Keratinocyte (primary cell): ENCODE measurements around the gene PHYHIPL. TPM values are rescaled to one million over a fixed set of nuclear protein-coding genes. Genes with fewer than 3 reads are reported as not detected.

Experiments
- DNase-seq: peaks from one replicate; pipeline ENCODE4 v3.0.0-alpha.2; 2011; ENCODE audit warnings: low read depth, missing footprints, low spot score
- FAIRE-seq: peaks from 2 replicates; lab custom pipeline; 2011; peaks lifted over from hg19 to GRCh38; lab: Jason Lieb, UNC
- H2AFZ ChIP-seq: 2 replicates; pipeline ENCODE4 v1.6.0; 2012; ENCODE audit warnings: low read length, control low read depth, inconsistent platforms; ENCODE audit not compliant: control insufficient read depth
- H3K27ac ChIP-seq: 2 replicates; pipeline ENCODE4 v1.5.1; 2011; ENCODE audit warnings: low read length; ENCODE audit not compliant: control insufficient read depth, insufficient read depth
- H3K27me3 ChIP-seq: 3 replicates; pipeline ENCODE4 v1.6.0; 2011; ENCODE audit warnings: low read length; ENCODE audit not compliant: control insufficient read depth, insufficient read depth; ENCODE audit errors: extremely low read depth
- H3K36me3 ChIP-seq, 2 experiments: 2 replicates in 1 of 2; 3 replicates in 1 of 2; pipeline ENCODE4 v1.5.1; 2011; ENCODE audit warnings: low read length in 2 of 2, mild to moderate bottlenecking in 1 of 2; ENCODE audit not compliant: control insufficient read depth in 2 of 2, insufficient read depth in 2 of 2; ENCODE audit errors: extremely low read depth in 1 of 2
- H3K4me1 ChIP-seq: 3 replicates; pipeline ENCODE4 v1.5.1; 2011; ENCODE audit warnings: low read length; ENCODE audit not compliant: control insufficient read depth, insufficient read depth; ENCODE audit errors: extremely low read depth
- H3K4me2 ChIP-seq: 3 replicates; pipeline ENCODE4 v1.6.0; 2011; ENCODE audit warnings: low read depth, low read length; ENCODE audit not compliant: control insufficient read depth, insufficient read depth; ENCODE audit errors: extremely low read depth
- H3K4me3 ChIP-seq, 3 experiments: fragments of 200-600 bp in 1 of 3; sonication (generic) in 1 of 3; 2 replicates in 2 of 3; 3 replicates in 1 of 3; pipeline ENCODE4 v1.5.1; 2011 to 2016; ENCODE audit warnings: low read length in 3 of 3, mild to moderate bottlenecking in 3 of 3, control low read depth in 2 of 3, inconsistent platforms in 1 of 3, low read depth in 1 of 3, mixed read lengths in 1 of 3, mixed run types in 1 of 3, moderate library complexity in 1 of 3; ENCODE audit not compliant: control insufficient read depth in 2 of 3, insufficient read depth in 2 of 3; ENCODE audit errors: extremely low read depth in 1 of 3
- H3K79me2 ChIP-seq: 2 replicates; pipeline ENCODE4 v1.6.0; 2012; ENCODE audit warnings: low read length; ENCODE audit not compliant: control insufficient read depth, insufficient read depth
- H3K9ac ChIP-seq: 3 replicates; pipeline ENCODE4 v1.6.0; 2011; ENCODE audit warnings: low read length; ENCODE audit not compliant: control insufficient read depth, insufficient read depth; ENCODE audit errors: extremely low read depth
- H3K9me1 ChIP-seq: 3 replicates; pipeline ENCODE4 v1.6.0; 2011; ENCODE audit warnings: low read length; ENCODE audit not compliant: control insufficient read depth, insufficient read depth; ENCODE audit errors: extremely low read depth
- H3K9me3 ChIP-seq: 2 replicates; pipeline ENCODE4 v1.5.1; 2012; ENCODE audit warnings: low read depth, low read length; ENCODE audit not compliant: control insufficient read depth
- H4K20me1 ChIP-seq: 3 replicates; pipeline ENCODE4 v1.6.0; 2011; ENCODE audit warnings: low read length; ENCODE audit not compliant: control insufficient read depth, insufficient read depth; ENCODE audit errors: extremely low read depth
- CTCF ChIP-seq, 3 experiments: IDR thresholded peaks in 1 of 3; conservative IDR thresholded peaks in 1 of 3; optimal IDR thresholded peaks in 1 of 3; 2 replicates in 2 of 3; 3 replicates in 1 of 3; pipeline versions ENCODE3 to v1.5.1; 2011; ENCODE audit warnings: low read length in 3 of 3, mild to moderate bottlenecking in 3 of 3, moderate library complexity in 2 of 3, control low read depth in 1 of 3, inconsistent platforms in 1 of 3; ENCODE audit not compliant: insufficient read depth in 2 of 3; ENCODE audit errors: extremely low read depth in 1 of 3
- EZH2 ChIP-seq: IDR thresholded peaks from one replicate; pipeline ENCODE4 v1.6.1; 2012; ENCODE audit warnings: inconsistent platforms, mild to moderate bottlenecking, low read length, moderate library complexity
- dilution Hi-C: fragments of 300-500 bp; cut with MboI; formaldehyde crosslinking; loops from one replicate; pipeline ENCODE4 v1.7.0; 2020; ENCODE audit warnings: low sequenced_read_pairs; ENCODE audit not compliant: extremely low pct_ligation_motif_present
- polyA plus RNA-seq, 5 experiments: library from polyadenylated mRNA; depleted of rRNA in 3 of 5; stranded (reverse) in 3 of 5; stranded (forward) in 1 of 5; unstranded in 1 of 5; fragments of >200 nt; gene quantifications; 1 replicate in 1 of 5; 2 replicates in 3 of 5; 3 replicates in 1 of 5; pipeline versions ENCODE4 v1.2.1 to v1.2.3, GENCODE V29; 2011 to 2012; ENCODE audit warnings: missing spikeins in 2 of 5, low read depth in 1 of 5, low replicate concordance in 1 of 5

PHYHIPL gene
- polyA plus RNA-seq, 1 donor (not counting 4 experiments of a cell fraction or from before 2014, with no cell fraction given) = 0.12 TPM

GRCh38 chr10:59242057-59242456, 65.6 kb downstream of the PHYHIPL start:
- Histone ChIP-seq H3K27me3 (no peaks in the 10 kb centered on the region), H4K20me1 (no peaks in the 10 kb centered on the region), H3K4me1 (no peaks in the 10 kb centered on the region), H3K79me2 (no peaks in the 10 kb centered on the region), H3K36me3 (no peaks in the 10 kb centered on the region), H3K9me1 (no peaks in the 10 kb centered on the region), H3K27ac (no peak overlapping the region), H3K4me2 (no peak overlapping the region), H3K9ac (no peak overlapping the region), H2AFZ (no peak overlapping the region), H3K4me3 (no peak overlapping the region), H3K9me3 (no peaks in the 10 kb centered on the region)
- dilution Hi-C loops = loop anchor here (25.0 kb wide), 1 partner anchor 370 kb away; no protein-coding TSS in a partner anchor
- DNase-seq (no peak), FAIRE-seq (no peak)
- TF ChIP-seq CTCF (optimal IDR thresholded peaks at IDR 0.05 in 1 of 3, IDR thresholded peaks at IDR 0.05 in 1 of 3, conservative IDR thresholded peaks at IDR 0.05 in 1 of 3; ENCODE audit: extremely low read depth in 1 of 3, insufficient read depth in 2 of 3, low read length in 3 of 3) = no peak
- no peak for TF ChIP-seq EZH2

GRCh38 chr10:59242991-59243390, 66.5 kb downstream of the PHYHIPL start:
- Histone ChIP-seq H3K4me3 (no peak overlapping the region), H3K4me1 (no peaks in the 10 kb centered on the region), H2AFZ (no peak overlapping the region), H3K27me3 (no peaks in the 10 kb centered on the region), H3K79me2 (no peaks in the 10 kb centered on the region), H3K9me1 (no peaks in the 10 kb centered on the region), H3K9ac (no peak overlapping the region), H3K9me3 (no peaks in the 10 kb centered on the region), H3K4me2 (no peak overlapping the region), H3K36me3 (no peaks in the 10 kb centered on the region), H3K27ac (no peak overlapping the region), H4K20me1 (no peaks in the 10 kb centered on the region)
- dilution Hi-C loops = loop anchor here (25.0 kb wide), 1 partner anchor 369 kb away; no protein-coding TSS in a partner anchor
- FAIRE-seq = no peak
- DNase-seq = no peak
- TF ChIP-seq EZH2 = no peak
- TF ChIP-seq CTCF (optimal IDR thresholded peaks at IDR 0.05 in 1 of 3, IDR thresholded peaks at IDR 0.05 in 1 of 3, conservative IDR thresholded peaks at IDR 0.05 in 1 of 3; ENCODE audit: extremely low read depth in 1 of 3, insufficient read depth in 2 of 3, low read length in 3 of 3) = no peak
